ENCODE measurements around the gene TUFM. TPM values are rescaled to one million over a fixed set of nuclear protein-coding genes. Genes with fewer than 3 reads are reported as not detected.

Gene TUFM
- total RNA-seq, 2 experiments from 2014 or later, result 105 to 125 TPM

DNA sequence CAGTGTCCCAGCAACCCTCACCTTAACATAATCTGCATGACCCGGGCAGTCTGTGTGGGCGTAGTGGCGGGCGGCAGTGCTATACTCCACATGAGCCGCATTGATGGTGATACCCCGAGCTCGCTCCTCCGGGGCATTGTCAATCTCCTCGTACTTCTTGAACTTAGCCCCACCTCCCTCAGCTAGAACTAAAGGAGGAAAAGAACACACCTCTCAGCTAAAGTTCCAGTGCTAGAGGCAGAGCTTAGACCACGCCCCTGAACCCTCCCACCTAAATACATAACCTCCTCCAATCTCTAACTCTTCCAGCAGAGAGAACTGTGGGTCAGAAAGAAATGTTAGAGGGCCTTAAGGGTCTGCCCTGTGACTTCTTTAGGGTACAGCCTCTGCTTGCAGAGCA is 855 bp downstream of the TUFM start:
- H3K27me3 Mint-ChIP-seq, result no peaks in the 10 kb centered on the region
- no peaks in the 10 kb centered on the region for H3K9me3 Mint-ChIP-seq
- peak overlapping the region; percentile 90 for H3K4me3 Mint-ChIP-seq
- CTCF ChIA-PET, result interaction anchor here (0.9 to 2.9 kb wide), 7 partner anchors 13 to 100 kb away, joined by 3 to 34 read pairs (median 7); partner anchors contain the start of genes ATXN2L and SH2B1
- H3K4me1 Mint-ChIP-seq, result peaks cover 35% of the 10 kb centered on the region
- POLR2A ChIA-PET, result no interaction called here
- peak overlapping the region; percentile 93 for H3K27ac Mint-ChIP-seq
- peaks cover 33% of the 10 kb centered on the region for H3K36me3 Mint-ChIP-seq (ENCODE audit: low read depth)
- DNase-seq, result peak; percentile 61

DNA sequence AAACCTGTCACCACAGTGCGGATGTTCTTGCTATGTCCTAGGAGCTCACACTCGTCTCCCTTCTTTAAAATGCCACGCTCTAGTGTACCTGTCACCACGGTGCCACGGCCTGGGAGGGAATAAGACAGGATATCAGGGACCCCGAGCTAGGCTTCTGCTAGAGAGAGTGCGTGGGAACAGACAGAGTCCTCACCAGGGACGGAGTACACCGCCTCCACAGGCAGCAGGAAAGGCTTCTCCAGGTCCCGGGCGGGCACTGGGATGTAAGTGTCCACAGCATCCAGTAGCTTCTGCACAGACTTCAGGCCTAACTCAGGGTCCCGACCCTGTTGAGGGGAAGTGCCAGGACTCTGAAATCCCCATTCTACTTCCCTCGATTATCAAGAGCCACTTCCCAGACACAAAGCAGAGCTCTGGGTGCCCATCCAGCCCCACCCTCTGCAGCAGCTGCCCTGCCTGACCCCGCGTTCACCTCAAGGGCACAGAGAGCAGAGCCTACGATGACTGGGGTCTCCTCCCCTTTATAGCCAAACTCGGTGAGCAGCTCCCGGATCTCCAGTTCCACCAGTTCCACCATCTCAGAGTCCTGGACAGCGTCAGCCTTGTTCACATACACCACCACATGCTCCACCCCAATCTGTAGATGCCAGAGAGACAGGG is 1.8 kb downstream of the TUFM start:
- ChIA-PET POLR2A (no interaction called here), CTCF (interaction anchor here (0.6 to 2.8 kb wide), 6 partner anchors 9 to 144 kb away, joined by 3 to 12 read pairs (median 4); no protein-coding TSS in a partner anchor)
- Mint-ChIP-seq H3K4me3 (peak overlapping the region; percentile 90), H3K36me3 (ENCODE audit: low read depth) (peaks cover 33% of the 10 kb centered on the region), H3K4me1 (peaks cover 35% of the 10 kb centered on the region), H3K9me3 (no peaks in the 10 kb centered on the region), H3K27me3 (no peaks in the 10 kb centered on the region), H3K27ac (no peak overlapping the region)
- no peak for DNase-seq

- POLR2A ChIA-PET, result no interaction called here
- DNase-seq, result no peak
- no peak overlapping the region for H3K4me3 Mint-ChIP-seq
- no peak overlapping the region for H3K27ac Mint-ChIP-seq
- CTCF ChIA-PET, result interaction anchor here (1.0 to 1.6 kb wide), 5 partner anchors 10 to 144 kb away, joined by 3 to 5 read pairs (median 4); partner anchors contain the start of gene SH2B1
- H3K27me3 Mint-ChIP-seq, result no peaks in the 10 kb centered on the region
- H3K4me1 Mint-ChIP-seq, result peaks cover 30% of the 10 kb centered on the region
- H3K36me3 Mint-ChIP-seq (ENCODE audit: low read depth), result peaks cover 33% of the 10 kb centered on the region
- no peaks in the 10 kb centered on the region for H3K9me3 Mint-ChIP-seq
Observed at GRCh38 chr16:28843766-28844165, 2.4 kb downstream of the TUFM start.

GRCh38 chr16:28842696-28843095 is 3.5 kb downstream of the TUFM start:
- Mint-ChIP-seq H3K4me3 (no peak overlapping the region), H3K9me3 (no peaks in the 10 kb centered on the region), H3K4me1 (peaks cover 30% of the 10 kb centered on the region), H3K27me3 (no peaks in the 10 kb centered on the region), H3K36me3 (ENCODE audit: low read depth) (peaks cover 41% of the 10 kb centered on the region), H3K27ac (no peak overlapping the region)
- DNase-seq, result no peak
- CTCF ChIA-PET, result interaction anchor here (1.4 kb wide), 1 partner anchor 20 kb away, joined by 4 read pairs; the partner anchor contains the start of gene SH2B1
- POLR2A ChIA-PET, result no interaction called here

DNA sequence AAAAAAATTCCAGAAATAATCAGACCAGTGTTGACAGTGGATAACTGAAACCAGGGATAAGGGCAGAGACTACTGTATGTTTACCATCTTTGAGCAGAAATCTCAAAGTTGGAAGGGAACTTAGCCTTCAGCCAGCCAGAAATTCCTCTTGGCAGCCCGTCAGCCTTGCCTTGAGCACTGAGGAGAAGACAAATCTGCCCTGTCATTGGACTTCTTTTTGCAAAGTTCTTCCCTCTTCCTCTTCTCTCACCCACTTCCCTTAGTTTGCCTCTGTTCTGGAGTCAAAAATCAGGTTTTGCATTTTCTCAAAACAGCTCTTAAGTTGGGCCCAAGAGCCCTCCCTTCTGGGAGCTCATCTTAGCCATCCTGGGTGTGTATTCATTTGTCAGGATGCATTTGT is 6.2 kb downstream of the TUFM start:
- Mint-ChIP-seq H3K9me3 (no peaks in the 10 kb centered on the region), H3K4me1 (peaks cover 10% of the 10 kb centered on the region), H3K27me3 (no peaks in the 10 kb centered on the region), H3K4me3 (no peak overlapping the region), H3K27ac (no peak overlapping the region), H3K36me3 (ENCODE audit: low read depth) (peaks cover 41% of the 10 kb centered on the region)
- DNase-seq, result no peak
- ChIA-PET POLR2A (no interaction called here), CTCF (no interaction called here)

DNA sequence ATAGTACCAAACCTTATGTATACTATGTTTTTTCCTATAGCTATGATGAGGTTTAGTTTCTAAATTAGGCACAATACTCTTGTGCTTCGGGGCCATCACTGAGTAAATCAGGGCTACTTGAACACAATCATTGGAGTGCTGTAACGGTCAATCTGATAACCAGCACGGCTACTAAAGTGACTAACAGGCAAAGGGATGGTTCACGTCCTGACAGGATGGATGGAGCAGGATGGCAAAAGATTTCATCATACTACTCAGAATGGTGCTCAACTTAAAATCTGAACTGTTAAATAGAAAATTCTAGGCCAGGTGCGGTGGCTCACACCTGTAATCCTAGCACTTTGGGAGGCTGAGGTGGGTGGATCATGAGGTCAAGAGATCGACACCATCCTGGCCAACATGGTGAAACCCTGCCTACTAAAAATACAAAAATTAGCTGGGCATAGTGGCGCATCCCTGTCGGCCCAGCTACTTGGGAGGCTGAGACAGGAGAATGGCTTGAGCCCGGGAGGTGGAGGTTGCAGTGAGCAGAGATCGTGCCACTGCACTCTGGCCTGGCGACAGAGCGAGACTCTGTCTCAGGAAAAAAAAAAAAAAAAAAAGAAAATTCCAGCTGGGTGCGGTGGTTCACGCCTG is 7.0 kb downstream of the TUFM start:
- H3K27ac Mint-ChIP-seq, result peak overlapping the region; percentile 25
- H3K4me1 Mint-ChIP-seq, result peaks cover 2% of the 10 kb centered on the region
- H3K9me3 Mint-ChIP-seq, result no peaks in the 10 kb centered on the region
- DNase-seq, result no peak
- CTCF ChIA-PET, result interaction anchor here (0.7 to 1.1 kb wide), 2 partner anchors 32 to 40 kb away, joined by 4 read pairs; no protein-coding TSS in a partner anchor
- H3K36me3 Mint-ChIP-seq (ENCODE audit: low read depth), result peaks cover 43% of the 10 kb centered on the region
- no peak overlapping the region for H3K4me3 Mint-ChIP-seq
- POLR2A ChIA-PET, result interaction anchor here (0.6 kb wide), 1 partner anchor 128 kb away, joined by 4 read pairs; no protein-coding TSS in a partner anchor
- H3K27me3 Mint-ChIP-seq, result no peaks in the 10 kb centered on the region

GRCh38 chr16:28838558-28838918 is 7.6 kb downstream of the TUFM start:
- Mint-ChIP-seq H3K9me3 (no peaks in the 10 kb centered on the region), H3K4me1 (peaks cover 2% of the 10 kb centered on the region), H3K36me3 (ENCODE audit: low read depth) (peaks cover 47% of the 10 kb centered on the region), H3K4me3 (no peak overlapping the region), H3K27me3 (no peaks in the 10 kb centered on the region), H3K27ac (no peak overlapping the region)
- CTCF ChIA-PET, result interaction anchor here (0.6 to 1.3 kb wide), 3 partner anchors 16 to 105 kb away, joined by 3 to 4 read pairs (median 3); no protein-coding TSS in a partner anchor
- POLR2A ChIA-PET, result interaction anchor here (0.6 kb wide), 1 partner anchor 129 kb away, joined by 4 read pairs; no protein-coding TSS in a partner anchor
- no peak for DNase-seq

- H3K4me3 Mint-ChIP-seq, result no peak overlapping the region
- CTCF ChIA-PET, result interaction anchor here (0.6 to 1.3 kb wide), 3 partner anchors 16 to 106 kb away, joined by 3 to 4 read pairs (median 3); no protein-coding TSS in a partner anchor
- no peaks in the 10 kb centered on the region for H3K4me1 Mint-ChIP-seq
- H3K36me3 Mint-ChIP-seq (ENCODE audit: low read depth), result peaks cover 48% of the 10 kb centered on the region
- peak overlapping the region; percentile 26 for H3K27ac Mint-ChIP-seq
- DNase-seq, result no peak
- POLR2A ChIA-PET, result interaction anchor here (0.6 kb wide), 1 partner anchor 129 kb away, joined by 4 read pairs; no protein-coding TSS in a partner anchor
- H3K9me3 Mint-ChIP-seq, result no peaks in the 10 kb centered on the region
- H3K27me3 Mint-ChIP-seq, result no peaks in the 10 kb centered on the region
Observed at GRCh38 chr16:28837672-28838557, 8.2 kb downstream of the TUFM start.

DNA sequence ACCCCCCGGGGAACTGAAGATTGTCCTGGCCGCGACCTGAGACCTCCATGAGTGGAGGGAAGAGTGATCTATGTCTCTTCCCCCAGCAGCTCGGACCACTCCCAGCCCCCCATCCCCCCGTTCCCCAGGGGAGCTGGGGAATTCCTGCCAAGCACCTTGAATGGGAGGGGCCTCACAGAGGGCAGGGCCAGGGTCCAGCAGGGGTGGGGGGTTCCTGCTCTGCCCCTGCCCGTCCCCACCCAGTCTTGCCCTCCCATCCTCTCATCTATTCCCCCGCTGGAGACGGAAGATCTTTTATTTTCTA is 9.4 kb downstream of the TUFM start:
- Mint-ChIP-seq H3K9me3 (no peaks in the 10 kb centered on the region), H3K27ac (no peak overlapping the region), H3K27me3 (no peaks in the 10 kb centered on the region), H3K4me3 (no peak overlapping the region), H3K4me1 (no peaks in the 10 kb centered on the region), H3K36me3 (ENCODE audit: low read depth) (peaks cover 50% of the 10 kb centered on the region)
- CTCF ChIA-PET, result interaction anchor here (0.8 to 0.9 kb wide), 2 partner anchors 37 to 137 kb away, joined by 3 read pairs; partner anchors contain the start of gene SPNS1
- no peak for DNase-seq
- POLR2A ChIA-PET, result no interaction called here

DNA sequence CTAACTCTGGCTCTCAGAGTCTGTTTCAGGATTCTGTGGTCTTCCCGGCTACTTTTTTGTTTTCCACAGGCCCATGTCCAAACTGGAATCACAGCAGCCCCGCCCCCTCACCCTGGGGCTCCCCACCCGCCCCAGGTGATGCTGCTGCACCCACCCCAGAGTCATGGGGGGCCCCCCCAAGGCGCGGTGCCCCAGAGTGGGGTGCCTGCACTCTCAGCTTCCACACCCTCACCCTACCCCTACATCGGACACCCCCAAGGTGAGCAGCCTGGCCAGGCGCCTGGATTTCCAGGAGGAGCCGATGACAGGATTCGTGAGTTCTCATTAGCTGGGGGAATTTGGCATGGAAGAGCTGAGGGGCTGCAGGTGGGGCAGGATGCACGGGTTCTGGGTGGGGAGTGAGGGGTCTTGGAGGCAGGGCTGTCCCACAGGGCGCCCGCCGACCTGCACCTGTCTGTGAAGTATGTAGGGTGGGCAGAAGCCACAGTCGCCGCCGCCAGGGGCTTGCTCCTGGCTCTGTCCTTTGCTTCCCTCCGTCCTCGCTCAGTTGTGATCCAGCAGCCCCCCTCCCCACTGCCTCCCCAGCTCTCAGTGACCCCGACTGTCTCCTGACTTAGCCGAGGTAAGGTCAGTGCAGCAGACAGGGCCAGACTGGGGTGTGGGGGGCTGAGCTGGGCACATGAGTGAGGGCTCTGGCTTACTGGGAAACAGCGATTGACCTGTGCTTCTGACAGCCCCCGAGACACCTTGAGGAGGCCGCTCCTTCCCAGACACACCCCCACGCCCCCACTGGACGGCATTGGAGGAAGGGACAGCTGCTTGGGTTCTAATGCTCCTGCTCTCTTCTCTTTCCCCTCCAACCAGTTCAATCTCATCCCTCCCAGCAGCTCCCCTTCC is 10.0 kb downstream of the TUFM start:
- CTCF ChIA-PET, result interaction anchor here (0.8 to 0.9 kb wide), 3 partner anchors 37 to 138 kb away, joined by 3 read pairs; partner anchors contain the start of gene SPNS1
- Mint-ChIP-seq H3K27me3 (no peaks in the 10 kb centered on the region), H3K27ac (no peak overlapping the region), H3K9me3 (no peaks in the 10 kb centered on the region), H3K4me3 (no peak overlapping the region), H3K4me1 (no peaks in the 10 kb centered on the region), H3K36me3 (ENCODE audit: low read depth) (peaks cover 52% of the 10 kb centered on the region)
- no peak for DNase-seq
- POLR2A ChIA-PET, result no interaction called here

DNA sequence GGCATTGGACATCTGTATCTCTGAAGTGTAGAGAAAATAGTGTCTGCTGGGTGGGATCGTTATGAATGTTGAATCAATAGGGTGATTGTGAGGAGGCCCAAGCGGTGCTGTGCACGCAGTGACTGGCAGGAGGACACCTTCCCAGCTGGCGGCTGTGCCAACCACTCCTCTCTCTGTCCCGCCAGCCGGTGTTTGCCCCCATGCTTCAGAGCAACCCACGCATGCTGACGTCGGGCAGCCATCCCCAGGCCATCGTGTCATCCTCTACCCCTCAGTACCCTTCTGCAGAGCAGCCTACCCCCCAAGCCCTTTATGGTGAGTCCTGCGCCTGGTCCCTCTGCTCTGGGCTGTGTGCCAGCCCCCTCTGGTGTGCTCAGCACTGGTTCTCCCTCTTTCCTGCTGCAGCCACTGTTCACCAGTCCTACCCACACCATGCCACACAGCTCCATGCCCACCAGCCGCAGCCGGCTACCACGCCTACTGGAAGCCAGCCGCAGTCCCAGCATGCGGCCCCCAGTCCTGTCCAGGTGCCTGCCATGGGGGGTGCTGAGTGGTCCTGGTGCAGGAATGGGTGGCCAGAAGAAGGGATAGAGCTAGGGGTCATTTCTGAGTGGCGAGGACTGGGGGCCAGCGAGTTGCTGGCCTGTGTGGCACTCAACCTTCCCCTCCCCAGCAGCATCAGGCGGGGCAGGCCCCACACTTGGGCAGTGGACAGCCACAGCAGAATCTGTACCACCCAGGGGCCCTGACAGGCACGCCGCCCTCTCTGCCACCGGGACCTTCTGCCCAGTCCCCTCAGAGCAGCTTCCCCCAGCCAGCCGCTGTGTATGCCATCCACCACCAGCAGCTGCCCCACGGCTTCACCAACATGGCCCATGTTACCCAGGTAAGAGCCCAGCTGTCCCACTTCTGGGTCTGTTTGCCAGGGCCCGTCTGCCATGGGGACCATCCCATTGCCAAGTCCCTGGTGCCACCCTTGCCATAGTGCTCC is 11.0 kb downstream of the TUFM start:
- ChIA-PET POLR2A (no interaction called here), CTCF (interaction anchor here (0.9 kb wide), 2 partner anchors 11 to 110 kb away, joined by 3 read pairs; partner anchors contain the start of gene TUFM)
- peaks cover 4% of the 10 kb centered on the region for H3K4me1 Mint-ChIP-seq
- H3K36me3 Mint-ChIP-seq (ENCODE audit: low read depth), result peaks cover 61% of the 10 kb centered on the region
- H3K4me3 Mint-ChIP-seq, result no peak overlapping the region
- no peaks in the 10 kb centered on the region for H3K27me3 Mint-ChIP-seq
- H3K27ac Mint-ChIP-seq, result no peak overlapping the region
- H3K9me3 Mint-ChIP-seq, result no peaks in the 10 kb centered on the region
- DNase-seq, result no peak
